Mesendoderm (in vitro differentiated cells): Measurements from ENCODE around the gene CHSY1.

Source experiments
- DNase-seq: peaks from one replicate; pipeline ENCODE4 v3.0.0; 2013
- H2AK5ac ChIP-seq: 2 replicates; pipeline ENCODE4 v1.6.1; 2013; ENCODE audit warnings: low read length, inconsistent platforms
- H2BK120ac ChIP-seq: 2 replicates; pipeline ENCODE4 v1.6.1; 2013; ENCODE audit warnings: low read depth, mild to moderate bottlenecking, low read length, moderate library complexity, mixed read lengths
- H2BK15ac ChIP-seq: replicated peaks from 2 replicates; pipeline ENCODE4 v1.6.1; 2013; ENCODE audit warnings: low read depth, mild to moderate bottlenecking, moderate library complexity
- H2BK5ac ChIP-seq: 2 replicates; pipeline ENCODE4 v1.6.1; 2013; ENCODE audit warnings: low read length, inconsistent platforms
- H3K18ac ChIP-seq: 2 replicates; pipeline ENCODE4 v1.6.1; 2013; ENCODE audit warnings: mild to moderate bottlenecking, low read length, mixed read lengths
- H3K23ac ChIP-seq: one replicate; pipeline ENCODE4 v1.6.1; 2013; ENCODE audit warnings: low read length
- H3K27ac ChIP-seq: 2 replicates; pipeline ENCODE4 v1.5.1; 2013; ENCODE audit warnings: low read depth, mild to moderate bottlenecking, inconsistent platforms, low read length, moderate library complexity
- H3K27me3 ChIP-seq: 2 replicates; pipeline ENCODE4 v1.6.1; 2013; ENCODE audit warnings: low read length, control low read depth, mild to moderate bottlenecking, inconsistent platforms; ENCODE audit not compliant: insufficient read depth, poor library complexity
- H3K36me3 ChIP-seq: 2 replicates; pipeline ENCODE4 v1.6.1; 2013; ENCODE audit warnings: low read length, inconsistent platforms; ENCODE audit not compliant: control insufficient read depth, insufficient read depth
- H3K4ac ChIP-seq: one replicate; pipeline ENCODE4 v1.6.1; 2013; ENCODE audit warnings: low read depth, mild to moderate bottlenecking, low read length, moderate library complexity
- H3K4me1 ChIP-seq: 2 replicates; pipeline ENCODE4 v1.6.1; 2013; ENCODE audit warnings: low read depth, low read length, inconsistent platforms; ENCODE audit not compliant: control insufficient read depth
- H3K4me2 ChIP-seq: 2 replicates; pipeline ENCODE4 v1.6.1; 2013; ENCODE audit warnings: low read length
- H3K4me3 ChIP-seq: 2 replicates; pipeline ENCODE4 v1.5.1; 2013; ENCODE audit warnings: mild to moderate bottlenecking, low read length
- H3K56ac ChIP-seq: one replicate; pipeline ENCODE4 v1.6.1; 2013; ENCODE audit warnings: low read length
- H3K79me1 ChIP-seq: 2 replicates; pipeline ENCODE4 v1.6.1; 2013; ENCODE audit warnings: low read length, inconsistent platforms
- H3K79me2 ChIP-seq: 2 replicates; pipeline ENCODE4 v1.6.1; 2013; ENCODE audit warnings: mild to moderate bottlenecking, low read length; ENCODE audit not compliant: control insufficient read depth, insufficient read depth
- H3K9ac ChIP-seq: 2 replicates; pipeline ENCODE4 v1.6.1; 2013; ENCODE audit warnings: low read length, inconsistent platforms
- H4K5ac ChIP-seq: one replicate; pipeline ENCODE4 v1.6.1; 2013; ENCODE audit warnings: low read length
- H4K8ac ChIP-seq: one replicate; pipeline ENCODE4 v1.6.1; 2013; ENCODE audit warnings: low read depth, mild to moderate bottlenecking, control low read depth, low read length, moderate library complexity
- WGBS: extraction: QIAGEN DNeasy Blood & Tissue Kit; methylation state at CpG from one replicate; pipeline ENCODE4 v1.1.7; 2013; ENCODE audit warnings: low lambda C conversion rate, missing lambda C conversion rate; ENCODE audit not compliant: insufficient coverage; ENCODE audit errors: extremely low coverage; 5-methylcytosine and 5-hydroxymethylcytosine counted together

Gene CHSY1

GRCh38 chr15:101239724-101240136 is 12.1 kb downstream of the CHSY1 start:
- H3K79me2 ChIP-seq, result peaks cover 74% of the 10 kb centered on the region
- no CpG with 5 or more reads among the region's 6 CpGs for WGBS
- no peak overlapping the region for H3K18ac ChIP-seq
- peaks cover 33% of the 10 kb centered on the region for H3K79me1 ChIP-seq
- H3K9ac ChIP-seq, result no peak overlapping the region
- H3K36me3 ChIP-seq, result no peaks in the 10 kb centered on the region
- no peak overlapping the region for H3K4me3 ChIP-seq
- no peak overlapping the region for H3K4me2 ChIP-seq
- no peak overlapping the region for H2BK120ac ChIP-seq
- H3K56ac ChIP-seq, result peak overlapping the region; percentile 45
- no peak for DNase-seq
- no peak overlapping the region for H2BK5ac ChIP-seq
- no peaks in the 10 kb centered on the region for H3K27me3 ChIP-seq
- no peak overlapping the region for H3K23ac ChIP-seq
- no peak overlapping the region for H4K5ac ChIP-seq
- no peak overlapping the region for H3K4ac ChIP-seq
- no peaks in the 10 kb centered on the region for H3K4me1 ChIP-seq
- no peak overlapping the region for H2BK15ac ChIP-seq
- no peak overlapping the region for H4K8ac ChIP-seq
- H2AK5ac ChIP-seq, result no peak overlapping the region
- H3K27ac ChIP-seq, result no peak overlapping the region

GRCh38 chr15:101237251-101237650 is 14.6 kb downstream of the CHSY1 start:
- H3K4me3 ChIP-seq, result no peak overlapping the region
- no peak overlapping the region for H3K9ac ChIP-seq
- no peak overlapping the region for H2BK5ac ChIP-seq
- H3K27me3 ChIP-seq, result no peaks in the 10 kb centered on the region
- no peak overlapping the region for H2BK15ac ChIP-seq
- no peak overlapping the region for H3K23ac ChIP-seq
- no peak overlapping the region for H3K56ac ChIP-seq
- H3K27ac ChIP-seq, result no peak overlapping the region
- no peak overlapping the region for H4K8ac ChIP-seq
- H3K36me3 ChIP-seq, result no peaks in the 10 kb centered on the region
- no peak overlapping the region for H2AK5ac ChIP-seq
- H3K79me2 ChIP-seq, result peaks cover 65% of the 10 kb centered on the region
- no peak overlapping the region for H3K4ac ChIP-seq
- H3K4me2 ChIP-seq, result no peak overlapping the region
- H4K5ac ChIP-seq, result no peak overlapping the region
- no peak overlapping the region for H2BK120ac ChIP-seq
- no peak overlapping the region for H3K18ac ChIP-seq
- H3K4me1 ChIP-seq, result no peaks in the 10 kb centered on the region
- peak; percentile 23 for DNase-seq
- WGBS, result no CpG with 5 or more reads among the region's 12 CpGs
- peaks cover 23% of the 10 kb centered on the region for H3K79me1 ChIP-seq

- H3K4me2 ChIP-seq, result no peak overlapping the region
- no peak overlapping the region for H3K4ac ChIP-seq
- no peak for DNase-seq
- no peak overlapping the region for H4K8ac ChIP-seq
- H3K27me3 ChIP-seq, result no peaks in the 10 kb centered on the region
- no peak overlapping the region for H3K9ac ChIP-seq
- H2BK5ac ChIP-seq, result no peak overlapping the region
- H2BK15ac ChIP-seq, result no peak overlapping the region
- no peak overlapping the region for H3K56ac ChIP-seq
- H2BK120ac ChIP-seq, result no peak overlapping the region
- H3K23ac ChIP-seq, result no peak overlapping the region
- H3K4me1 ChIP-seq, result no peaks in the 10 kb centered on the region
- no CpG with 5 or more reads among the region's 5 CpGs for WGBS
- H3K79me2 ChIP-seq, result peaks cover 50% of the 10 kb centered on the region
- H3K79me1 ChIP-seq, result peaks cover 18% of the 10 kb centered on the region
- no peak overlapping the region for H3K18ac ChIP-seq
- no peak overlapping the region for H3K27ac ChIP-seq
- no peak overlapping the region for H2AK5ac ChIP-seq
- H4K5ac ChIP-seq, result no peak overlapping the region
- H3K4me3 ChIP-seq, result no peak overlapping the region
- H3K36me3 ChIP-seq, result no peaks in the 10 kb centered on the region
Observed at GRCh38 chr15:101233651-101234280, 18.1 kb downstream of the CHSY1 start.

- H3K4me2 ChIP-seq, result no peak overlapping the region
- no peaks in the 10 kb centered on the region for H3K36me3 ChIP-seq
Observed at GRCh38 chr15:101232677-101233076, 19.2 kb downstream of the CHSY1 start.

GRCh38 chr15:101228313-101228712 is 23.5 kb downstream of the CHSY1 start:
- Histone ChIP-seq H2BK15ac (no peak overlapping the region), H3K4me2 (no peak overlapping the region), H4K8ac (no peak overlapping the region), H3K79me2 (peaks cover 64% of the 10 kb centered on the region), H2AK5ac (no peak overlapping the region), H3K4ac (no peak overlapping the region), H3K27ac (no peak overlapping the region), H3K79me1 (peaks cover 29% of the 10 kb centered on the region), H4K5ac (no peak overlapping the region), H3K9ac (no peak overlapping the region), H3K27me3 (no peaks in the 10 kb centered on the region), H3K56ac (no peak overlapping the region), H2BK5ac (no peak overlapping the region), H3K4me1 (no peaks in the 10 kb centered on the region), H3K23ac (no peak overlapping the region), H3K4me3 (no peak overlapping the region), H3K18ac (no peak overlapping the region), H2BK120ac (no peak overlapping the region), H3K36me3 (no peaks in the 10 kb centered on the region)
- DNase-seq, result peak; percentile 16

More at GRCh38 chr15:101232677-101233076, 19.2 kb downstream of the CHSY1 start:
- Histone ChIP-seq H2AK5ac (no peak overlapping the region), H3K9ac (no peak overlapping the region), H3K79me1 (peaks cover 18% of the 10 kb centered on the region), H4K8ac (no peak overlapping the region), H3K27me3 (no peaks in the 10 kb centered on the region), H3K4me3 (no peak overlapping the region), H3K4me1 (no peaks in the 10 kb centered on the region), H3K23ac (no peak overlapping the region), H3K79me2 (peaks cover 48% of the 10 kb centered on the region), H3K18ac (no peak overlapping the region), H2BK15ac (no peak overlapping the region), H3K4ac (no peak overlapping the region), H4K5ac (no peak overlapping the region), H3K56ac (no peak overlapping the region), H2BK120ac (no peak overlapping the region), H3K27ac (no peak overlapping the region), H2BK5ac (no peak overlapping the region)
- WGBS, result no CpG with 5 or more reads among the region's 5 CpGs
- DNase-seq, result peak; percentile 19

GRCh38 chr15:101225658-101226057 is 26.2 kb downstream of the CHSY1 start:
- no peak overlapping the region for H3K4ac ChIP-seq
- no peak overlapping the region for H3K18ac ChIP-seq
- no peak overlapping the region for H2AK5ac ChIP-seq
- peak; percentile 16 for DNase-seq
- no peaks in the 10 kb centered on the region for H3K36me3 ChIP-seq
- no peak overlapping the region for H3K9ac ChIP-seq
- H3K23ac ChIP-seq, result no peak overlapping the region
- no peak overlapping the region for H4K8ac ChIP-seq
- no peaks in the 10 kb centered on the region for H3K4me1 ChIP-seq
- no peak overlapping the region for H2BK120ac ChIP-seq
- H3K27ac ChIP-seq, result no peak overlapping the region
- H3K4me2 ChIP-seq, result no peak overlapping the region
- H3K27me3 ChIP-seq, result no peaks in the 10 kb centered on the region
- H4K5ac ChIP-seq, result no peak overlapping the region
- no peak overlapping the region for H2BK5ac ChIP-seq
- no peak overlapping the region for H2BK15ac ChIP-seq
- WGBS, result no CpG with 5 or more reads among the region's 5 CpGs
- peaks cover 23% of the 10 kb centered on the region for H3K79me1 ChIP-seq
- peaks cover 66% of the 10 kb centered on the region for H3K79me2 ChIP-seq
- no peak overlapping the region for H3K4me3 ChIP-seq
- H3K56ac ChIP-seq, result no peak overlapping the region
